IMR-90 (cell line): Measurements from ENCODE around the gene HNRNPL.

Experiments
- POLR2A ChIP-seq: IDR thresholded peaks from 2 replicates; pipeline ENCODE4 v1.6.1; 2012; ENCODE audit warnings: mild to moderate bottlenecking, low read depth, low read length
- SMC3 ChIP-seq: fragments of 150-350 bp; IDR thresholded peaks from 2 replicates; pipeline ENCODE4 v1.6.1; 2016; ENCODE audit warnings: low read depth, mild to moderate bottlenecking, antibody characterized with exemption, low read length, moderate library complexity
- USF2 ChIP-seq: fragments of 150-350 bp; IDR thresholded peaks from 2 replicates; pipeline ENCODE4 v1.6.1; 2017; ENCODE audit warnings: mild to moderate bottlenecking, antibody characterized with exemption, low read length, low read depth
- TF ChIP-seq, protein P1 (sequence below): conservative IDR thresholded peaks from 2 replicates; pipeline ENCODE4 v1.5.1; 2012; ENCODE audit warnings: mild to moderate bottlenecking, low read depth, low read length, improper control_type of control experiment

DNA sequence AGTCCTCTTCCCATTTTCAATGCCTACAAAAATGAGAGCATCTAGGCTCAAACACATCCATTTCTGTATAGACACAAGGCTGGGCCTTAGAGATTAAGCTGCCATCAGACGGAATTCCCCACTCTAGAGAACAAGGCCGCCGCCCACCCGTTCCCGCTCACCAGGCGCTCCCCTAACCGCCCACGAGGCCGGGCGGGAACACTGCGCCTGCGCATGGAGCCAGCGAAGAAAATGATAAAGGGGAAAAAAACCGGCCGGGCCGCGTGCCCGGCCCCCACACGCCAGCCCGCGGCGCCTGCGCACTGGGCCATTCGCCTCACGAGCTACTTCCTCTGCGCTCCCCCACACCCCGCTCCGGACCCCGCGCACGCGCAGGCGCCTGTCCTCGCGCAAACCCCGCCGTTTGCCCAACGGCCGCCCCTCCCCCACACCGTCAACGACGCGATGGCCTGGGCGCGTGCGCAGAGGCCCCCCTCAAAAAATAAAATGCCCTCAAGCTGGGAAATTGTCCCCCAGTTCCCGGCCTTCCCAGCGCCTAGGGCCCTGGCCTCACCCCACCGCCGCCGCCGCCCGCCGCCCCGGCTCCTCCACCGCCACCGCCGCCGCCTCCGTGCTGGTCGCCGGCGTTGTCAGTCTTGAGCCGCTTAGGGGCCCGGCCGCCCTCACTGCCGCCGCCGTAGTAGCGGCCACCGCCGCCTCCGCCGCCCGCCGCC lies 483 bp downstream of the HNRNPL start:
- TF ChIP-seq, protein P1, sequence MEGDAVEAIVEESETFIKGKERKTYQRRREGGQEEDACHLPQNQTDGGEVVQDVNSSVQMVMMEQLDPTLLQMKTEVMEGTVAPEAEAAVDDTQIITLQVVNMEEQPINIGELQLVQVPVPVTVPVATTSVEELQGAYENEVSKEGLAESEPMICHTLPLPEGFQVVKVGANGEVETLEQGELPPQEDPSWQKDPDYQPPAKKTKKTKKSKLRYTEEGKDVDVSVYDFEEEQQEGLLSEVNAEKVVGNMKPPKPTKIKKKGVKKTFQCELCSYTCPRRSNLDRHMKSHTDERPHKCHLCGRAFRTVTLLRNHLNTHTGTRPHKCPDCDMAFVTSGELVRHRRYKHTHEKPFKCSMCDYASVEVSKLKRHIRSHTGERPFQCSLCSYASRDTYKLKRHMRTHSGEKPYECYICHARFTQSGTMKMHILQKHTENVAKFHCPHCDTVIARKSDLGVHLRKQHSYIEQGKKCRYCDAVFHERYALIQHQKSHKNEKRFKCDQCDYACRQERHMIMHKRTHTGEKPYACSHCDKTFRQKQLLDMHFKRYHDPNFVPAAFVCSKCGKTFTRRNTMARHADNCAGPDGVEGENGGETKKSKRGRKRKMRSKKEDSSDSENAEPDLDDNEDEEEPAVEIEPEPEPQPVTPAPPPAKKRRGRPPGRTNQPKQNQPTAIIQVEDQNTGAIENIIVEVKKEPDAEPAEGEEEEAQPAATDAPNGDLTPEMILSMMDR: no peak
- TF ChIP-seq USF2 (peak; percentile 83), POLR2A (no peak), SMC3 (no peak)
